H1 (cell line): ENCODE data around the gene L3MBTL3. TPM values are rescaled to one million over a fixed set of nuclear protein-coding genes. Genes with fewer than 3 reads are reported as not detected.

Experiments used
- polyA plus RNA-seq, 7 experiments: library from polyadenylated mRNA; depleted of rRNA in 3 of 7; stranded (reverse) in 5 of 7; unstranded in 2 of 7; fragments of >200 nt in 5 of 7; fragments of 200-250 nt in 2 of 7; gene quantifications; 1 replicate in 5 of 7; 2 replicates in 1 of 7; 4 replicates in 1 of 7; pipeline versions ENCODE4 v1.2.1 to v1.2.3, GENCODE V29; 2011 to 2013; ENCODE audit warnings: missing spikeins in 2 of 7, mixed read lengths in 2 of 7
- total RNA-seq: library from RNA; stranded (reverse); fragmentation: NEBNext Ultra II Directional; extraction: Animal tissue kit (Norgen Biotek cat#: 25700); gene quantifications from 2 replicates; pipeline ENCODE4 v1.2.1, GENCODE V29; 2021

Gene L3MBTL3
- total and polyA plus RNA-seq, 2 of the 8 experiments (the other 6 are each of a cell fraction or from before 2014, with no cell fraction given) = 3.9 to 17.2 TPM

Other genes starting within 250 kb of the L3MBTL3 start
- gene TMEM244, start 157.3 kb upstream of the L3MBTL3 start, total RNA-seq = not detected in 2 replicates
- not detected in 2 replicates for gene TMEM244, start 157.3 kb upstream of the L3MBTL3 start, polyA plus RNA-seq (2011; rRNA removed)
- gene SAMD3, start 204.4 kb downstream of the L3MBTL3 start, total RNA-seq = 1.9 and 3.5 TPM in 2 replicates
- 1.2 and 1.8 TPM in 2 replicates for gene SAMD3, start 204.4 kb downstream of the L3MBTL3 start, polyA plus RNA-seq (2011; rRNA removed)